GM12873 (cell line): ENCODE results near the gene ABO.

ENCODE experiments used
- CTCF ChIP-seq: IDR thresholded peaks from 2 replicates; pipeline ENCODE4 v1.5.1; 2012; ENCODE audit warnings: low read depth, mild to moderate bottlenecking, moderate library complexity, low read length, control low read depth; ENCODE audit not compliant: insufficient read depth; ENCODE audit errors: missing control alignments

Gene ABO

GRCh38 chr9:133264235-133264764 is 10.7 kb downstream of the ABO start:
- no peak for TF ChIP-seq CTCF

GRCh38 chr9:133263557-133263956 is 11.4 kb downstream of the ABO start:
- TF ChIP-seq CTCF, result no peak

GRCh38 chr9:133262226-133262625 is 12.8 kb downstream of the ABO start:
- no peak for TF ChIP-seq CTCF

GRCh38 chr9:133261753-133262120 is 13.3 kb downstream of the ABO start:
- no peak for TF ChIP-seq CTCF

GRCh38 chr9:133261103-133261752 is 13.8 kb downstream of the ABO start:
- TF ChIP-seq CTCF, result no peak

- TF ChIP-seq CTCF, result no peak
These were observed 14.5 kb downstream of the ABO start for GRCh38 chr9:133260334-133261102.
